Upper lobe of right lung (tissue), 1 donor: ENCODE data around the gene SMARCAL1. TPM values are rescaled to one million over a fixed set of nuclear protein-coding genes. Genes with fewer than 3 reads are reported as not detected.
A peak's percentile ranks its signal among the peaks of the same experiment; 100 is the strongest.

ENCODE experiments used
- ATAC-seq: fragments of 200-7000 bp; cut with Tn5 transposase; one replicate; pipeline ENCODE4 v1.9.1; 2020; ENCODE audit warnings: mild to moderate bottlenecking, moderate library complexity
- DNase-seq: peaks from one replicate; pipeline ENCODE4 v3.0.0-alpha.2; 2020
- H3K27ac ChIP-seq: fragments of 200-600 bp; one replicate; pipeline ENCODE4 v1.8.0; 2022
- H3K27me3 ChIP-seq: fragments of 200-600 bp; one replicate; pipeline ENCODE4 v1.8.0; 2022; ENCODE audit warnings: mild to moderate bottlenecking
- H3K36me3 ChIP-seq: fragments of 200-600 bp; one replicate; pipeline ENCODE4 v1.8.0; 2022
- H3K4me1 ChIP-seq: fragments of 200-600 bp; one replicate; pipeline ENCODE4 v1.8.0; 2022
- H3K4me3 ChIP-seq: fragments of 200-600 bp; one replicate; pipeline ENCODE4 v1.8.0; 2022; ENCODE audit warnings: mild to moderate bottlenecking
- H3K9me3 ChIP-seq: fragments of 200-600 bp; one replicate; pipeline ENCODE4 v1.8.0; 2022
- CTCF ChIP-seq: fragments of 200-600 bp; IDR thresholded peaks from one replicate; pipeline ENCODE4 v1.8.0; 2022; ENCODE audit warnings: antibody characterized with exemption
- intact Hi-C: fragments of 100-400 bp; cut with DNase I; formaldehyde crosslinking; loops from one replicate; pipeline ENCODE4 v1.11.0; 2022
- total RNA-seq: library from RNA; stranded (reverse); fragmentation: NEBNext Ultra II Directional; extraction: Animal tissue kit (Norgen Biotek cat#: 25700); gene quantifications from one replicate; pipeline ENCODE4 v1.2.1, GENCODE V29; 2021
- donor health status: DM: no; HTN: yes; CAD: no; lungs with severe emphysema.

The SMARCAL1 gene
- total RNA-seq, 1 donor from 2014 or later, result 16.7 TPM

GRCh38 chr2:216478791-216479190 is 66.5 kb downstream of the SMARCAL1 start:
- no peak for TF ChIP-seq CTCF
- Histone ChIP-seq H3K4me1 (no peaks in the 10 kb centered on the region), H3K36me3 (peaks cover 64% of the 10 kb centered on the region), H3K27ac (no peak overlapping the region), H3K9me3 (no peaks in the 10 kb centered on the region), H3K4me3 (no peak overlapping the region), H3K27me3 (no peaks in the 10 kb centered on the region)
- DNase-seq (no peak), ATAC-seq (no peak)
- intact Hi-C loops, result no loop called here

GRCh38 chr2:216480221-216480620 is 67.9 kb downstream of the SMARCAL1 start:
- peaks cover 62% of the 10 kb centered on the region for H3K36me3 ChIP-seq
- H3K4me1 ChIP-seq, result no peaks in the 10 kb centered on the region
- H3K9me3 ChIP-seq, result no peaks in the 10 kb centered on the region
- no peak for DNase-seq
- no peak for ATAC-seq
- H3K27me3 ChIP-seq, result no peaks in the 10 kb centered on the region
- intact Hi-C loops, result no loop called here
- TF ChIP-seq CTCF, result no peak
- H3K27ac ChIP-seq, result no peak overlapping the region
- H3K4me3 ChIP-seq, result no peak overlapping the region

- DNase-seq, result no peak
- H3K4me3 ChIP-seq, result no peak overlapping the region
- intact Hi-C loops, result no loop called here
- no peaks in the 10 kb centered on the region for H3K27me3 ChIP-seq
- H3K9me3 ChIP-seq, result no peaks in the 10 kb centered on the region
- H3K4me1 ChIP-seq, result no peaks in the 10 kb centered on the region
- no peak for TF ChIP-seq CTCF
- H3K36me3 ChIP-seq, result peaks cover 49% of the 10 kb centered on the region
- no peak for ATAC-seq
- H3K27ac ChIP-seq, result no peak overlapping the region
Measured at GRCh38 chr2:216482640-216483039, 70.4 kb downstream of the SMARCAL1 start.

- DNase-seq, result no peak
- Histone ChIP-seq H3K4me3 (no peak overlapping the region), H3K36me3 (peaks cover 23% of the 10 kb centered on the region), H3K27me3 (no peaks in the 10 kb centered on the region), H3K27ac (no peak overlapping the region), H3K9me3 (no peaks in the 10 kb centered on the region), H3K4me1 (no peaks in the 10 kb centered on the region)
- no peak for ATAC-seq
- no peak for TF ChIP-seq CTCF
- intact Hi-C loops, result no loop called here
Measured at GRCh38 chr2:216485237-216485636, 73.0 kb downstream of the SMARCAL1 start.

GRCh38 chr2:216485745-216486144 is 73.5 kb downstream of the SMARCAL1 start:
- Histone ChIP-seq H3K27ac (no peak overlapping the region), H3K9me3 (no peaks in the 10 kb centered on the region), H3K4me3 (no peak overlapping the region), H3K36me3 (peaks cover 19% of the 10 kb centered on the region), H3K4me1 (no peaks in the 10 kb centered on the region), H3K27me3 (no peaks in the 10 kb centered on the region)
- no peak for TF ChIP-seq CTCF
- peak; percentile 62 for ATAC-seq
- DNase-seq, result no peak
- intact Hi-C loops, result no loop called here

- no peak overlapping the region for H3K4me3 ChIP-seq
- H3K4me1 ChIP-seq, result no peaks in the 10 kb centered on the region
- no peak for DNase-seq
- H3K27ac ChIP-seq, result no peak overlapping the region
- no peaks in the 10 kb centered on the region for H3K27me3 ChIP-seq
- intact Hi-C loops, result no loop called here
- no peak for TF ChIP-seq CTCF
- H3K36me3 ChIP-seq, result peaks cover 14% of the 10 kb centered on the region
- no peaks in the 10 kb centered on the region for H3K9me3 ChIP-seq
- no peak for ATAC-seq
Measured at GRCh38 chr2:216486271-216486670, 74.0 kb downstream of the SMARCAL1 start.
